Amniotic epithelial cell (primary cell): ENCODE measurements around the gene MEGF11.

ENCODE experiments used
- DNase-seq: peaks from one replicate; pipeline ENCODE4 v3.0.0-alpha.2; 2010; ENCODE audit warnings: low read depth

MEGF11 gene

GRCh38 chr15:66215811-66216210, 37.7 kb downstream of the MEGF11 start:
- no peak for DNase-seq

DNA sequence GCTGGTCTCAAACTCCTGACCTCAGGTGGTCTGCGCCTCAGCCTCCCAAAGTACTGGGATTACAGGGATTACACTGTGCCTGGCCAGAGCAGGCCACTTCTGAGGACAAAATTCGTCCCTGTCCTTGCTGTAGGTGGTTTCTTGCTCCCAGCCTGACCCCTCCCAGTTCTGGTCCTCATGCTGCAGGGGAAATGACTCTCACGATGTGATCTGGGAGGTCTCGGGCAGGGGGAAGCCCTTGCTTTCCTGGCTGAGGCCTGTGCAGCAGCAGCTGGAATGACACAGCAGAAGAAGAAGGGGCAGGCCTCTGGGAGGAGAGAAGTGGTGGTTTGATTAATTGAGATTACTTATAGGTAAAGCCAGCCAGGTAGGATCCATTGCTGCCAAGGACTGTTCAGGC, 39.3 kb downstream of the MEGF11 start:
- no peak for DNase-seq

DNA sequence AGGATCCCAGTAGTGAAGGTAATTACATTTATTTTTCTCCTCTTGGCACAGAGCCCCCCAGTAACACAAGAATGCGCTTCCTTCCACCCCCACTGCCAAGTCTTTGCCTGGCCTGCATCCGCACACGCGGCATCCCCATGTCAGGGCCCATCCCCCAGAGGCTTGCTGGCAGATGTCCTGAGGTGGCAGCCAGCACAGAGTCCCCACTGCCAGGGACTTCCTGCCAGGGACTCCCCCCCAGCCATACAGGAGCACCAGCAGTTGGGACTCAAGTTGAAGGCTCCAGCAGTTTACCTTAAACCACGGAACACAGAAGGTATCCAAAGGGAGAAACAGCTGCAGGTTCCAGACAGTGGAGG, 41.0 kb downstream of the MEGF11 start:
- no peak for DNase-seq

GRCh38 chr15:66211670-66212562, 41.6 kb downstream of the MEGF11 start:
- DNase-seq: no peak

- DNase-seq: no peak
Measured at GRCh38 chr15:66210684-66211083, 42.9 kb downstream of the MEGF11 start.

- DNase-seq: no peak
Measured at GRCh38 chr15:66198757-66199156, 54.8 kb downstream of the MEGF11 start.

DNA sequence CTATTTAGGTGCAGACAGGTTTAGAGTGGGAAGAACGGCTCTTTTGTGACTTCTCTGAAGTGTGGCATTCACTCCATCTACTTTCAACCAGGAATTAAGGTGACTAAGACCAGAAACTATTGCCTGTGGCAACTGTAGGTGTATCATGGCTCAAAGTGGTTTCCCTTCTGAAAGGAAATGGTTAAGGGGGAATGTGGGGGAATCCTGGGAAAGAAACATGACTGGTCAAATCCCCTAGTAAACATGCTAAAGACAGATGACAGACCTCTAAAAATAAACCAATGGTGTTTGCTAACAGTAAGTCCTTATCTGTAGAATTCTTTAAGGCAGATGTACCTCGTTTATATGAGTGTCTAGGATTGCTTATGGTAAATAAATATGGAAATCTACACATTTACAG, 56.9 kb downstream of the MEGF11 start:
- peak; percentile 59 for DNase-seq

GRCh38 chr15:66195621-66196230, 57.8 kb downstream of the MEGF11 start:
- no peak for DNase-seq

DNA sequence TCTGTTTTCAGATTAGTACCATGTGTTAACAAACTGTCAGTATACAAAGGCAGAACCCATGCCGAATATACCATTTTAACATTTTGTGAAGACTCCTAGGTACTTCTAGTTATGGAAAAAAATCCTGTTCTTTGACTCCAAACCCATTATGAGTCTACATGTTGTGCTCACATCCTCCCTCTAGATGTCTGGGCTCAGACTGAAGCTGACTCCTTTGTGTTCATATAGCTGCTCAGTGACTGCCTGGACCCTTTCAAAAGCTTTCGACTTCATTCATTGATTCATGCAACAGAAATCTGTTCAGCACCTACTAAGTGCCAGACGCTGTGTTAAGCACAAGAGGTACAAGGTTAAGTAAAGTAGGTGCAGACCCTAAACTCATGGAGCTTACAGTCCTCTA, 60.5 kb downstream of the MEGF11 start:
- DNase-seq: no peak

DNA sequence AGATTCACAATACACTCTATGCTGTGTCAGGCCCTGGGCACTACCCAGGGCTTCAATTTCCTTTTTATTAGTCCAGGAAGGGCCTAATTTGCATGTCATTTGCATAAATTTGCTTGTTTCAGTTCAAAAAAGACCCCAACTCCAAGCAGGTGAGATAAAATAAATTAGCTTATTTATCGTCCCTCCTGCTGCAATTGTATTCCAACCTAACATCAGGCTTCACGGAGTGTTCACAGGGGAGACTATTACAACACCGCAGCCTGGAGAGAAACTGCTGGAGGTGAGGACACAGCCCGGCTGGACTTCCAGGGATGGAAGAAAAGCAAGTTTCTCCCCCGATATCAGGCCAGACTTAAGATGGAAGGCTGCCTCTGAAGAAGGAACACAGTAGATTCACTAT, 62.8 kb downstream of the MEGF11 start:
- DNase-seq: no peak

DNA sequence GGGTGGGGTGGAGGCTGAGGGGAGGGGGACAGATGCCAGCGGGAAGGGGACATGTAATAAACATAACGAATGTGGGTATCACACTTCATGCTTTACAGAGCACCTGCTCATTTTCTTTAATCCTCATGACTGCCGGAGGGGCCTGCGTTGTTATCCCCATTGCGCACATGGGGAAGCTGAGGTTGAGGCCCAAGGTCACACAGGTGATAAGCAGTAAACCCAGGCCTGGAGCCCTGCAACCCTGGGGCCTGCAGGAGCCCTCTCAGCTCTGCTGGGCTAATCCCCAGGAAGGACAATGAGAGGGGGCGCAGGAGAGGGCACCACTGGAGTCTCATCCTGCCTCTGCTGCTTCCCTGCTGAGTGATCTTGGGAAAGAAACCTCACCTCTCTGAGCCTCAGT, 64.3 kb downstream of the MEGF11 start:
- DNase-seq: no peak

DNA sequence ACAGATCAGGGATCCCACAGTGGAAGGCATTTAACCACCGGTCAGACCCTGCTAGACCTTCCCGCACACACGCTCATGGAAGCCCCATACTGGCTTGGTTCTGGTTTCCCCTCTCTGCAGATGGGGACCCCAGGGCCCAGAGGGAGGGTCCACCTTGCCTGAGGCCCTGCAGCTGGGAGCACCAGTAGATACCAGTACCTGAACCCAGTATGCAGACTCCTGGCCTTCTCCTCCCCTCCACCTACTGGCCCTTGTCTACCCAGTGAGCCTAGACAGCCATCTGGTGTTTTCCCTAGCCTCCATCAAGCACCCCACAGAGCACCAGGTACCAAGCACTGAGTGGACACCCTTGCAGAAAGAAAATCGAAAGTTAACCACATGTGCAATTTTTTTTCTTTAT, 65.1 kb downstream of the MEGF11 start:
- DNase-seq: no peak

GRCh38 chr15:66187271-66187670, 66.3 kb downstream of the MEGF11 start:
- DNase-seq: no peak

GRCh38 chr15:66186049-66186825, 67.3 kb downstream of the MEGF11 start:
- no peak for DNase-seq

DNA sequence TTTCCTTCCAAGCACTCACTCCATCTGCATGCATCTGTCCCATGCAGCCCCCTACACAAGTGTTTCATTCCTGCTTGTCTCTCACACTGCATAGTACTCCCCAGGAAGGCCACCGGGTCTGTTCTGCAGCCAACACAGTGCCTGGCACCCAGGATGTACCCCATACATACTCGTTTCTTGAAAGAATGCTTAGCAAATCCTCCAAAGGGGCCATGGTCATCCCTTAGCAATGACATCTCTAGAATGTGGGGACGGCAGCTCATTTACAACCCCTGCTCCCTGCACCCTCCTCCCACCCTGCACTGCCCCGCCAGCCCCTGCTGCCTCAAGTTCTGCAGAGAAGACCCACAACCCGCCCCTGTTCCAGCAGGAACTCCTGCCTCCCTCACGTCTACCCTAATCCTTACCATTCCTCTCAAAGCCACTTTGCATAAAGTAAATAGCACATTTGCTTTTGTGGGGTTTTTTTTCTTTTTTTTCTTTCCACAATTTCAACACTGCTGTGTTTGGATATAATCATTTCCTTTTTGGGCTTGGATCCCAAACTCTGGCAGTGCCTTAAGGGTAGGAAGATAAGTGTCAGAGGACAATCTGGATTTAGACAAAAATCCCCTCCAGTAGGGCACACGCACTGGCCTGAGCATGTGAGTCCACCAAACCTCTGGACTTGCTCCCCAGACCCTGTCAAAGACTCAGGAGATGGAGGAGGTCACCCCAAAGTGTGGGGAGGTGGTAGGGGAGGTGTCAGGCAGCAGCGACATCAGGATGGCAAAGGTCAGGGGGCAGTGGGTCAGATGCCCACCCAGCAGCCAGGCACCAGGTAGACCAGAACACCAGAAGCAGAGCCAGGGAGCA, 68.4 kb downstream of the MEGF11 start:
- no peak for DNase-seq

- no peak for DNase-seq
Measured at GRCh38 chr15:66184492-66184891, 69.1 kb downstream of the MEGF11 start.

DNA sequence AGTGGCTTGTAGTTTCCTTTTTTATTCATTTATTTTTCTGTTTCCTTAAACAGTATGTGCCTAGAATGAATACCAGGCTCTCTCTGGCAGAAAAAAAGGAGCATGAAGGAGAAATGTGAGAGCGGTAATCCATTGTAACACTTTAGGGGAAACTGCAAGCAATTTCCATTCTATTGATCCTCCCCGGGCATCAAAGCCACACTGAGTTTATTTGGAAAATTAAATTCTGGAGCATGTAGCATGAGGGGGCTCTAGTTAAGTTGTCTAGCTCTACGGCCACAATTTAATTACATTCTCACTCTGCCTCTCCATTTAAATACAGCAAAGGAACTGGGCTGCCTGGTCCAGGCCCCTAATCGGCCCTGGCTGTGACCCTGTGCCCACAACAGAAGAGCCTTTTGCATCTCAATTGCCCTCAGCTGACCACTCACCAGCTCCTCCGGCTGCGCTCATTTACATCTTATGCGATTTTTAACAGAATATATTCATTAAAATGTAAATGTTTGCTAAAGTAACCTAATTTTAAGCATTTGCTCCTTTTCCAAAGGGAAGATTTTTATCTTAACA, 72.9 kb downstream of the MEGF11 start:
- no peak for DNase-seq

GRCh38 chr15:66178531-66178910, 75.0 kb downstream of the MEGF11 start:
- no peak for DNase-seq

GRCh38 chr15:66172324-66172980, 81.1 kb downstream of the MEGF11 start:
- DNase-seq: no peak

GRCh38 chr15:66171841-66172240, 81.7 kb downstream of the MEGF11 start:
- DNase-seq: no peak

- no peak for DNase-seq
Measured at GRCh38 chr15:66170716-66171115, 82.8 kb downstream of the MEGF11 start.
